Stimulated activated naive B cell treated with anti-CD40 and anti-IgM and Interleukin-4, amounts not matched to agents 10 μg/mL and 1 μg/mL and 100 μg/mL, for 72 hours (primary cell): Measurements from ENCODE around the gene SLCO3A1.
A peak's percentile ranks its signal among the peaks of the same experiment; 100 is the strongest.

ENCODE experiments used
- ATAC-seq, 2 donors: fragments of 150-1000 bp; cut with Tn5 transposase; replicated peaks; 2 replicates each; pipeline ENCODE4 v1.10.0; 2021; ENCODE audit warnings: moderate library complexity in 1 of 2
- DNase-seq: peaks from one replicate; pipeline ENCODE4 v3.0.0; 2021
- H3K27ac Mint-ChIP-seq: one replicate; pipeline ENCODE4 v1.8.0; 2022; ENCODE audit warnings: mild to moderate bottlenecking, mixed read lengths
- H3K27me3 Mint-ChIP-seq, 2 donors: one replicate each; pipeline ENCODE4 v1.8.0; 2022; ENCODE audit warnings: mixed read lengths in 2 of 2
- H3K36me3 Mint-ChIP-seq, 2 donors: one replicate each; pipeline ENCODE4 v1.8.0; 2022; ENCODE audit warnings: mixed read lengths in 2 of 2, mild to moderate bottlenecking in 1 of 2
- H3K4me1 Mint-ChIP-seq, 2 donors: one replicate each; pipeline ENCODE4 v1.8.0; 2022; ENCODE audit warnings: mixed read lengths in 2 of 2, mild to moderate bottlenecking in 1 of 2
- H3K4me3 Mint-ChIP-seq, 2 donors: one replicate each; pipeline ENCODE4 v1.8.0; 2022; ENCODE audit warnings: mild to moderate bottlenecking in 2 of 2, mixed read lengths in 2 of 2, moderate library complexity in 1 of 2
- H3K9me3 Mint-ChIP-seq, 2 donors: one replicate each; pipeline ENCODE4 v1.8.0; 2022; ENCODE audit warnings: mixed read lengths in 2 of 2, mild to moderate bottlenecking in 1 of 2

Gene SLCO3A1

DNA sequence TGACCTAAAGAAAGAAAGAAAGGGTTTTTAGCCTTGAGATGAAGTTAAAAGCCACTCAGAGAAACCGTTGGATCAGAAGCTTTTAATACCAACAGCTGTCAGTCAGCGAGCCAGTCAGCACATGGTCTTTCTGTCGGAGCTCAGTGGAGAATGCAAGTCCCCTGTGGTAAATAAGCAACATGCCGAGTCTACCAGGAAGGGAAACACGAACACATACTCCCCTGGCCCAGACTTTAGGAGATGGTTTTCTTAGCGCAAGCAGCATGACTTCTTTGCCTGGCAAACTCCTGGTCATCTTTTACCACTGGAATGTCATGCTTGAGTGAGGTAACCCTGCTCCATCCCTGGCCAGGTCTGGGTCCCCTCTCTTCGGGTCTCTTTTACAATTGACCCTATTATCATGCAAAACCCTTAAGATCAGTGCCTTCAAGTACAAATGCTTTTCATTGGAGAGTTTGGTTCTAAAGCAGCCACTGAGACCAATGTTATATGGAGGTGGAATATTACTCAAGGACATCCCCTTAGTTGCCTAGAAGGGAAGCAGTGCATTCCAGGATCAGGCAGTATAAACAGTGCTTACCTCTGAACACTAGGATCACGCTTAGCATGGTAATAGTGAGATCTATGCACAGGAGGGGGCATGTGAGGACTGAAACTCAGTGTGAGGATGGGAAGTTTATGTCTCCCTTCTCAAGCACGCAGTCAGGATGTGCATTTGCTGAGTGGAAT lies 28.2 kb downstream of the SLCO3A1 start:
- Mint-ChIP-seq H3K4me1 (peaks cover 0 to 6% of the 10 kb centered on the region in 2 donors), H3K27me3 (peaks cover 12 to 16% of the 10 kb centered on the region in 2 donors), H3K4me3 (no peak overlapping the region), H3K36me3 (peaks cover 0 to 4% of the 10 kb centered on the region in 2 donors), H3K27ac (no peak overlapping the region), H3K9me3 (peaks cover 1 to 4% of the 10 kb centered on the region in 2 donors)
- ATAC-seq, result no peak
- DNase-seq, result no peak

- DNase-seq, result no peak
- Mint-ChIP-seq H3K36me3 (peaks cover 0 to 1% of the 10 kb centered on the region in 2 donors), H3K4me3 (no peak overlapping the region), H3K4me1 (peaks cover 0 to 6% of the 10 kb centered on the region in 2 donors), H3K27ac (no peak overlapping the region), H3K27me3 (peaks cover 7 to 16% of the 10 kb centered on the region in 2 donors), H3K9me3 (no peaks in the 10 kb centered on the region)
- no peak for ATAC-seq
Observed at GRCh38 chr15:91882858-91883586, 29.5 kb downstream of the SLCO3A1 start.

DNA sequence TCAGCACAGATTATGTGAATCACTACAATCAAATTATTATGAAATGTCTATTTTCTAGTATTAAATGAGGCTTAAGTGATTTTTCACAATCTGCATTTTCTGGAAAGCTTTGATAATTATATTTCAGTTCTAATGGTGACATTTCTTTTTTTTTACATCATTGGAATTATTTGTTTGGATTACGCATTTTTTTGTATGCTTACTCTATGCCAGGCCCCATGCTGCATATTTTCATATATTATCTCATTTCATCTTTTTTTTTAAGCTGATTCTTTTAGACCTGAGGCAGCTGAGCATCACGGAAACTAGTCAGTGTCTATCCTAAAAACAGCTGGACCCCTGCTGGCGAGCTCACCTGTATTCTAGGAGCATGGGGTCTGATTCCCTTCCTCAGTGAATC lies 31.1 kb downstream of the SLCO3A1 start:
- DNase-seq, result no peak
- Mint-ChIP-seq H3K4me1 (peaks cover 0 to 6% of the 10 kb centered on the region in 2 donors), H3K4me3 (no peak overlapping the region), H3K27ac (no peak overlapping the region), H3K9me3 (no peaks in the 10 kb centered on the region), H3K27me3 (peaks cover 7 to 8% of the 10 kb centered on the region in 2 donors), H3K36me3 (peaks cover 0 to 1% of the 10 kb centered on the region in 2 donors)
- no peak for ATAC-seq

DNA sequence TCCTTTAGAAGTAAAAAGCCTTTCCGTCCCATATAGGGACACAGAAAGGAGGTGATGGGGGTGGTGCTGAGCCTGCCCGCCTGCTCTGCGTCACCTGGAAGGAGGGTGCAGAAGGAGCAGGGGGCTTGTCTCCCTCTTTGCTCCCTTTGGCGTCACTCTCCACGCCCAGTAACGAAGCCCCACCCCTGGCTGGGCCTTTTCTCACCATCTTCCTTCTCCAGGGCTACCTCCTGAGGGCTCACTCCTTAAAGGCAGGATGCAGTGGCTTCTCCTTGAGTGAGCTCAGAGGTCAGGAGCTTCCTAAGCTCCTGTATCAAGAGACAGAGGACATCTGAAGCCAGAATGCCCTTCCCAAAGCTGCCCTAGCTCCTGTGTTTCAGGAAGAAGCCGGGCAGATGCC lies 31.5 kb downstream of the SLCO3A1 start:
- no peak overlapping the region for H3K27ac Mint-ChIP-seq
- H3K9me3 Mint-ChIP-seq, result no peaks in the 10 kb centered on the region
- H3K27me3 Mint-ChIP-seq, result peaks cover 5% of the 10 kb centered on the region in 2 donors
- H3K36me3 Mint-ChIP-seq, result peaks cover 0 to 1% of the 10 kb centered on the region in 2 donors
- H3K4me3 Mint-ChIP-seq, result no peak overlapping the region
- peaks cover 0 to 6% of the 10 kb centered on the region in 2 donors for H3K4me1 Mint-ChIP-seq
- no peak for ATAC-seq
- no peak for DNase-seq

DNA sequence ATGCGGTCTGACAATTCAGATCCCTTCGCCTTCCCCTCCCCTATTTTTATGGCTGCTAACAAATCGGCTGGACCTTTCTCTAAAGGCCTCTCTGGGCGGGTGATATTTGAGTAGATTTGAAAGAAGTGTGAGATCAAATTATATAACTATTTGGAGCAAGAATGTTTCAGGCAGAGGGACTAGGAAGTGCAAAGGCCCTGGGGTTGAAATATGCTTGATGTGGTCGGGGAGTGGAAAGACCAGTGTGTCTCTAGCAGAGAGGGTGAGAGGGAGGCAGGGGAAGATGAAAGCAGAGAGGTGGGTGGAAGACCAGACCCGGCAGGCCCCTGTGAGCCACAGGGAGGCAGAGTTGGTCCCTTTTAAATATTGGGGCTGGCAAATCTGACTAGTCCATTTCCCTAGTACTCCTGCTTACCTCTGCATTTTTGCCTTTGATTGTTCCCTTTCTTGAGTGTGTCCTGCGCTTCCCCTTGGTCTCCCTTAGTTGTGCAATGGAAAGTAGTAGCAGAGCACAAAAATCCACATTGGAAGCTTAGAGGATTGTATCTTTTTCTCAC lies 32.3 kb downstream of the SLCO3A1 start:
- Mint-ChIP-seq H3K27ac (no peak overlapping the region), H3K9me3 (no peaks in the 10 kb centered on the region), H3K27me3 (peaks cover 0 to 4% of the 10 kb centered on the region in 2 donors), H3K4me3 (no peak overlapping the region), H3K4me1 (peaks cover 2 to 6% of the 10 kb centered on the region in 2 donors), H3K36me3 (peaks cover 0 to 1% of the 10 kb centered on the region in 2 donors)
- ATAC-seq (peak; percentile 46 to 60), DNase-seq (no peak)

DNA sequence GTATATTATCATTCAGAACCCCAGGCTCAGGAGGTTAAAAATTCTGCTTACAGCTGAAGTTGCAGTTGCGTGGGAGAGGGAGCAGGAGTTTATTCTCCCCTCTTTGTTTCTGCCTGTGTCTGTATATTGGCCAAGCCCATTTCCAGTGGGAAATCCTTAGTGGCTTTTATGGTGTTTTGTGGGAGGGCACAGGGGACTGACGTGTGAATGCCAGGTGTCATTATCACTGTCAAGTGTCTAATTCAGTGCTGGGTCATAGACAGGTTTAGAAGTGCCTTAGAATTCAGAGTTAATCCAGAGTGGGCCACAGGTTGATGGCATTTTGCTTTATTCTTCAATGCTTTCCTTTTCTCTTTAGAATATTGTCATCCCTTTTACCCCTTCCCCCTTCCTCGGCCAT lies 33.4 kb downstream of the SLCO3A1 start:
- Mint-ChIP-seq H3K36me3 (peaks cover 0 to 1% of the 10 kb centered on the region in 2 donors), H3K27me3 (peaks cover 0 to 4% of the 10 kb centered on the region in 2 donors), H3K4me3 (no peak overlapping the region), H3K27ac (no peak overlapping the region), H3K4me1 (peaks cover 2 to 6% of the 10 kb centered on the region in 2 donors), H3K9me3 (no peaks in the 10 kb centered on the region)
- ATAC-seq, result no peak
- no peak for DNase-seq

GRCh38 chr15:91887321-91887720 lies 33.8 kb downstream of the SLCO3A1 start:
- peaks cover 0 to 1% of the 10 kb centered on the region in 2 donors for H3K36me3 Mint-ChIP-seq
- no peaks in the 10 kb centered on the region for H3K9me3 Mint-ChIP-seq
- DNase-seq, result no peak
- no peak overlapping the region for H3K27ac Mint-ChIP-seq
- no peak for ATAC-seq
- H3K4me1 Mint-ChIP-seq, result peaks cover 2 to 6% of the 10 kb centered on the region in 2 donors
- H3K27me3 Mint-ChIP-seq, result peaks cover 0 to 4% of the 10 kb centered on the region in 2 donors
- no peak overlapping the region for H3K4me3 Mint-ChIP-seq

DNA sequence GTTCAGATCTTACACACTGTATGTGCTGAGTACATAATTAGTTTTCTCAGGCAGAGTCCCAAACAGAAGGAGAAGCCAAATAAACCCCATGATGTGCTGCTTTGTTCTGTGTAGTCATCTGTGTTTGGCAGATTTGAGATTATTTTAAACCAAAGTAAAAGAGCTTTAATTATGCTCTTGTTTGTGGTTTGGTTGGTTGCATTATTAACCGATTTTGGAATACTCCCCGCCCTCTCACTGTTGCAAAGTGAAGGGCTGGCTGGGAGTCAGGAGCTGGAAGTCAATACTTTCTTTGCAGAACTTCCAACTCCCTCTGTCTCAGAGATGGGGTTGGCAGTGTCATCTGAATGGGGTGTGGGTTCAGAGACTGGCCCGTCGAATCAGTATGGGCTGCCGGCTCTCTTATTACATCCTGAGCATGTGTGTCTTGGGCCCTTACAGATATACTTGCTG lies 34.4 kb downstream of the SLCO3A1 start:
- peaks cover 2 to 6% of the 10 kb centered on the region in 2 donors for H3K4me1 Mint-ChIP-seq
- peaks cover 0 to 1% of the 10 kb centered on the region in 2 donors for H3K36me3 Mint-ChIP-seq
- no peak overlapping the region for H3K27ac Mint-ChIP-seq

GRCh38 chr15:91889111-91889815 lies 35.8 kb downstream of the SLCO3A1 start:
- no peak for ATAC-seq

More for the DNA sequence above, 34.4 kb downstream of the SLCO3A1 start:
- no peaks in the 10 kb centered on the region for H3K9me3 Mint-ChIP-seq
- H3K27me3 Mint-ChIP-seq, result peaks cover 0 to 4% of the 10 kb centered on the region in 2 donors
- H3K4me3 Mint-ChIP-seq, result no peak overlapping the region
- no peak for DNase-seq
- no peak for ATAC-seq

GRCh38 chr15:91890614-91891013 lies 37.1 kb downstream of the SLCO3A1 start:
- ATAC-seq (no peak), DNase-seq (no peak)
- H3K36me3 Mint-ChIP-seq, result peaks cover 0 to 1% of the 10 kb centered on the region in 2 donors
- no peak overlapping the region for H3K27ac Mint-ChIP-seq
- no peak overlapping the region for H3K4me3 Mint-ChIP-seq
- H3K27me3 Mint-ChIP-seq, result peaks cover 0 to 8% of the 10 kb centered on the region in 2 donors
- H3K9me3 Mint-ChIP-seq, result peaks cover 0 to 5% of the 10 kb centered on the region in 2 donors
- peaks cover 2 to 6% of the 10 kb centered on the region in 2 donors for H3K4me1 Mint-ChIP-seq

More at GRCh38 chr15:91889111-91889815, 35.8 kb downstream of the SLCO3A1 start:
- Mint-ChIP-seq H3K4me3 (no peak overlapping the region), H3K27me3 (peaks cover 0 to 9% of the 10 kb centered on the region in 2 donors), H3K36me3 (peaks cover 0 to 1% of the 10 kb centered on the region in 2 donors), H3K9me3 (peaks cover 0 to 5% of the 10 kb centered on the region in 2 donors), H3K27ac (no peak overlapping the region), H3K4me1 (peaks cover 2 to 6% of the 10 kb centered on the region in 2 donors)
- DNase-seq, result no peak

GRCh38 chr15:91891101-91891500 lies 37.6 kb downstream of the SLCO3A1 start:
- H3K4me1 Mint-ChIP-seq, result peaks cover 2 to 4% of the 10 kb centered on the region in 2 donors
- ATAC-seq, result no peak
- H3K9me3 Mint-ChIP-seq, result peaks cover under 1 to 5% of the 10 kb centered on the region in 2 donors
- peaks cover 0 to 7% of the 10 kb centered on the region in 2 donors for H3K27me3 Mint-ChIP-seq
- no peak overlapping the region for H3K27ac Mint-ChIP-seq
- H3K36me3 Mint-ChIP-seq, result peaks cover 0 to 1% of the 10 kb centered on the region in 2 donors
- no peak for DNase-seq
- no peak overlapping the region for H3K4me3 Mint-ChIP-seq

DNA sequence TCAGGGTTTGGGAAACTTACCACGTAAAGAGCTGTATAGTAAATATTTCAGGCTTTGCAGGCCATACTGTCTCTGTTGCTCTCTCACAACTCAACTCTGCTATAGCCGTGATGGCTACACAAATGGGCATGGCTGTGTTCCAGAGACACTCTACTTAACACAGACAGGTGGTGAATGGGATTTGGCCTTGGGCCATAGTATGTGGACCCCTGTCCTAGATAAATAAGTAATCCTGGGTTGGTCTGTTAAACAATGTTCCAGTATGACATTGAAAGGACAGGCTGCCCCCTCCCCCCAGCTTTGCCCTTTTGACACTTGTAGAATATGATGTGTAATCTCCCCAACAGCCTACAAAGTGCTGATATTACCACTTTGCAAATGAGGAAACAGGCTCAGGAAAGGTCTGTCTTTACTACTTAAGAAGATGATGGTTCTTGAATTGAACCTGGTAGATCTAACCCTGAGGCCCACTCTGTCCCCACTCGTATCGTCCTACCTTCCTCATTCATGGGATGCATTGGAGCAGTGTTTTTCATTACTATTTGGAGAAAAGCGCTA lies 38.4 kb downstream of the SLCO3A1 start:
- ATAC-seq, result no peak
- peaks cover 0 to 2% of the 10 kb centered on the region in 2 donors for H3K4me1 Mint-ChIP-seq
- no peak for DNase-seq
- H3K27me3 Mint-ChIP-seq, result peaks cover 0 to 7% of the 10 kb centered on the region in 2 donors
- H3K36me3 Mint-ChIP-seq, result peaks cover 0 to 1% of the 10 kb centered on the region in 2 donors
- no peak overlapping the region for H3K4me3 Mint-ChIP-seq
- H3K9me3 Mint-ChIP-seq, result peaks cover 3 to 7% of the 10 kb centered on the region in 2 donors
- no peak overlapping the region for H3K27ac Mint-ChIP-seq

DNA sequence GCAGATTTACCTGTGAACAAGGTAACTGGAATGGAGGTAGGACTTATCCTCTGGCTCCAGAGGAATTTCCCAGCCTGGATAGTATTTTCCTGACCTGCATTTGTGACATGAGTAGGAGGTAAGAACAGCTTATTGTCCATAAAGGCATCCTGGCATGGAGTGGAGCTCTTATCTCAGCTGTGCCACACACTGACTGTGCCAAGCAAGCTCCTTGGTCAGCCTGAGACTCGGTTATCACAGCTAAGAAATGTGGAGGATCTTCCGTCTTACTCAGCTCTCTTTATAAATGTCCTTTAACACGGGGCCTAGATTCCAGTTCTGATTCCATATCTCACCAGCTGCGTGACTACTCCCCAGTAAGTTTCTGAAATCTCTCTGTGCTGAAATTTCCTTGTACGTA lies 38.9 kb downstream of the SLCO3A1 start:
- H3K27ac Mint-ChIP-seq, result no peak overlapping the region
- peaks cover 0 to 1% of the 10 kb centered on the region in 2 donors for H3K36me3 Mint-ChIP-seq
- H3K4me1 Mint-ChIP-seq, result peaks cover 0 to 2% of the 10 kb centered on the region in 2 donors
- ATAC-seq (no peak), DNase-seq (no peak)
- H3K27me3 Mint-ChIP-seq, result peaks cover 0 to 7% of the 10 kb centered on the region in 2 donors
- H3K4me3 Mint-ChIP-seq, result no peak overlapping the region
- H3K9me3 Mint-ChIP-seq, result peaks cover 3 to 7% of the 10 kb centered on the region in 2 donors
